Body of pancreas (tissue), 4 donors: ENCODE results near the gene SIM1. TPM values are rescaled to one million over a fixed set of nuclear protein-coding genes. Genes with fewer than 3 reads are reported as not detected.

Source experiments
- ATAC-seq: fragments of 150-250 bp; one replicate; pipeline ENCODE4 v1.9.1; 2016
- DNase-seq, 4 donors: peaks; one replicate each; pipeline ENCODE4 v3.0.0-alpha.2; 2019
- H3K27ac ChIP-seq, 4 donors: fragments of 200-600 bp; sonication (generic); 1 replicate in 3 of 4; 2 replicates in 1 of 4; pipeline versions ENCODE4 v1.5.1 to v1.6.1; 2016 to 2019; ENCODE audit warnings: mild to moderate bottlenecking in 1 of 4, mixed read lengths in 1 of 4, moderate library complexity in 1 of 4
- H3K27me3 ChIP-seq, 2 donors: fragments of 200-600 bp; sonication (generic); one replicate each; pipeline ENCODE4 v1.6.0; 2016; ENCODE audit warnings: mild to moderate bottlenecking in 1 of 2
- H3K36me3 ChIP-seq, 2 donors: fragments of 200-600 bp; sonication (generic); replicated peaks in 1 of 2; 2 replicates each; pipeline ENCODE4 v1.5.1; 2016; ENCODE audit warnings: low read depth in 2 of 2; ENCODE audit not compliant: insufficient read depth in 1 of 2
- H3K4me1 ChIP-seq: fragments of 200-600 bp; sonication (generic); one replicate; pipeline ENCODE4 v1.6.0; 2016
- H3K4me3 ChIP-seq, 2 donors: fragments of 200-600 bp; sonication (generic); 1 replicate in 1 of 2; 2 replicates in 1 of 2; pipeline ENCODE4 v1.5.1; 2016 to 2019
- H3K9me3 ChIP-seq, 3 donors: fragments of 200-600 bp; sonication (generic); 1 replicate in 2 of 3; 2 replicates in 1 of 3; pipeline ENCODE4 v1.5.1; 2016
- POLR2A ChIP-seq, 3 donors: fragments of 450-650 bp; IDR thresholded peaks; one replicate each; pipeline ENCODE4 v1.6.1; 2016; ENCODE audit warnings: antibody characterized with exemption in 3 of 3, mild to moderate bottlenecking in 2 of 3
- WGBS, 2 donors: methylation state at CpG; one replicate each; pipeline ENCODE4 v1.1.5; 2017; 5-methylcytosine and 5-hydroxymethylcytosine counted together
- intact Hi-C: fragments of 100-400 bp; cut with DNase I; formaldehyde crosslinking; loops from one replicate; pipeline ENCODE4 v1.15.1; 2023
- total RNA-seq, 2 donors: library from RNA; depleted of rRNA; stranded (reverse); fragments of >200 nt; gene quantifications; one replicate each; pipeline ENCODE4 v1.1.0, GENCODE V29; 2016
- TF ChIP-seq, protein P1 (sequence below), 7 experiments: fragments of 450-650 bp in 4 of 7; fragments of 200-600 bp in 3 of 7; sonication (generic) in 3 of 7; IDR thresholded peaks; one replicate each; pipeline ENCODE4 v1.5.1; 2016 to 2019; ENCODE audit warnings: antibody characterized with exemption in 7 of 7

Gene SIM1
- total RNA-seq, 2 donors from 2014 or later, result 3.6 to 6.9 TPM

DNA sequence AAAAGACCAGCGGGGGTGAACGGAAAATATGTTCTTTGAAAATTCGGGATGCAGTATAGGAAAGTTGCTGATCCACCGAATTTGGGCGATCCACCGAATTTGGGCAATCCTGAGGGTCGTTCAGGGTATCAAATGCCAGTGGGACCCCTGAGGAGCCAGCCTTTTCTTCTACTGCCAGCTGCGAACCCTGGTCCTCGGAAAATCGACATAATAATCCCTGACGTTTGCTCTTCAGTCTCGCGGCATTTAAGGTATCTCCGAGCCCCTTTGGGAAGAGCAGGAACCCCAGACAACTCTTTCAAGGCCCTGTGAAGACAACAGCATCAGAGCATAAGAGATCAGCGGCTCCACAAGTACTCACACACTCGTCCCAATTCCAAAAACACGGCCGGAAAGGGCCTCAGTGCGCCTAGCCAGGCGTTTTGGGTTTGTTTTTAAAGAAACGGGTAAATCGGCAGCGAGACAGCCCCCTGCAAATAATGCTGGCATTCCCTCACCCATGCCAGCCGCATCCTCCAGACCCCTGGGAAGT, 1.0 kb downstream of the SIM1 start:
- Histone ChIP-seq H3K27me3 (peaks cover 0 to 31% of the 10 kb centered on the region in 2 donors), H3K9me3 (no peaks in the 10 kb centered on the region), H3K36me3 (no peaks in the 10 kb centered on the region), H3K4me1 (peaks cover 16% of the 10 kb centered on the region), H3K4me3 (peak overlapping the region in 1 of 2 donors; percentile 31), H3K27ac (peak overlapping the region; percentile 48 to 84 (median 78))
- DNase-seq (no peak), ATAC-seq (no peak)
- whole genome bisulfite sequencing, 2 donors, result 10 to 13% methylated on average over 21 to 24 of the region's 24 CpGs
- intact Hi-C loops, result no loop called here
- TF ChIP-seq, protein P1, sequence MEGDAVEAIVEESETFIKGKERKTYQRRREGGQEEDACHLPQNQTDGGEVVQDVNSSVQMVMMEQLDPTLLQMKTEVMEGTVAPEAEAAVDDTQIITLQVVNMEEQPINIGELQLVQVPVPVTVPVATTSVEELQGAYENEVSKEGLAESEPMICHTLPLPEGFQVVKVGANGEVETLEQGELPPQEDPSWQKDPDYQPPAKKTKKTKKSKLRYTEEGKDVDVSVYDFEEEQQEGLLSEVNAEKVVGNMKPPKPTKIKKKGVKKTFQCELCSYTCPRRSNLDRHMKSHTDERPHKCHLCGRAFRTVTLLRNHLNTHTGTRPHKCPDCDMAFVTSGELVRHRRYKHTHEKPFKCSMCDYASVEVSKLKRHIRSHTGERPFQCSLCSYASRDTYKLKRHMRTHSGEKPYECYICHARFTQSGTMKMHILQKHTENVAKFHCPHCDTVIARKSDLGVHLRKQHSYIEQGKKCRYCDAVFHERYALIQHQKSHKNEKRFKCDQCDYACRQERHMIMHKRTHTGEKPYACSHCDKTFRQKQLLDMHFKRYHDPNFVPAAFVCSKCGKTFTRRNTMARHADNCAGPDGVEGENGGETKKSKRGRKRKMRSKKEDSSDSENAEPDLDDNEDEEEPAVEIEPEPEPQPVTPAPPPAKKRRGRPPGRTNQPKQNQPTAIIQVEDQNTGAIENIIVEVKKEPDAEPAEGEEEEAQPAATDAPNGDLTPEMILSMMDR (IDR thresholded peaks at IDR 0.05), result no peak
- TF ChIP-seq POLR2A (IDR thresholded peaks at IDR 0.05), result no peak

DNA sequence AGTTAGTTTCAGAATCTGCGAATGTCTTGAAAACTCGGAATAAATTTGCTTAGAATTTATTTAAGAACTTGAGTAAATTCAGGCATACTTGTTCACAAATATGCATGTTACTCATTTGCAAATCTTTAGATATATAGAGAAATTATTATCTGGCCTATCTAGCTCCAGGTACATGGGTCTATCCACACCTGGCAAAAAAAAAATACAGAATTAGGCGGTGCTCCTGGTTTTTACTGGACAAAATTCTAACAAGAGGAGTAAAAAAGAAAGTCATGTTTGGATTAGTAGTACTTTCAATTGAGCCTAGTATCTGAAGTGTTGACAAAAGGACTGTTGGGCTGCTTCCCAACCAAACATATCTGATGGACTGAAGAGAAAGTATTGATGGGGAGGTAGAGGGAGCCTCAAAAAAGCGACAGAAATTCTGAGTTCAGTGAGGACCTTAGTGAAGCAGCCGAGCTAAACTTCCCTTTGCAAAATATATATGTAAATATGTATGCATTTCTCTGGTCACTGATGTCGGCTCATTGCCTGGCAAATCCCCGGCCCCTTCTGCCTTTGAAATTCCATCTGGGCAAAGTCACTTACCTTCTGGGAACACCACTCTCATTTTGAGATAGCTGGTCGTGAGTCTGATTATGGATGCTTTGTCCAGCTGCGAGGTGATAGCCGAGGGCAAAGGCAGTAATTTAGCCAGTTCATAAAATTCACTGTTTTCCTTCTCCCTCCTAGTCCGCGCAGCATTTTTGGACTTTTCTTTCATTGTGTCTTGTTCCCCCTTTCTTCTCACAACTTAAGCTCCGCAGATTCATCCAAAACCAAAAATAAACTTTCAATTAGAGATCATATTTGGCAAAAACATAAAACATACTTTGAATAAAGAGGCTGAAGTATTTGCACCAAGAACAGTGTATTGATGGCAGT, 1.8 kb downstream of the SIM1 start:
- DNase-seq (no peak), ATAC-seq (no peak)
- 22 to 30% methylated on average over 13 of the region's 13 CpGs for WGBS, 2 donors
- Histone ChIP-seq H3K27me3 (peaks cover 0 to 38% of the 10 kb centered on the region in 2 donors), H3K36me3 (no peaks in the 10 kb centered on the region), H3K9me3 (no peaks in the 10 kb centered on the region), H3K27ac (peak overlapping the region; percentile 48 to 93 (median 81)), H3K4me1 (peaks cover 16% of the 10 kb centered on the region), H3K4me3 (peak overlapping the region in 1 of 2 donors; percentile 31)
- TF ChIP-seq POLR2A (IDR thresholded peaks at IDR 0.05), result no peak
- TF ChIP-seq, protein P1 (IDR thresholded peaks at IDR 0.05), result no peak
- intact Hi-C loops, result no loop called here

DNA sequence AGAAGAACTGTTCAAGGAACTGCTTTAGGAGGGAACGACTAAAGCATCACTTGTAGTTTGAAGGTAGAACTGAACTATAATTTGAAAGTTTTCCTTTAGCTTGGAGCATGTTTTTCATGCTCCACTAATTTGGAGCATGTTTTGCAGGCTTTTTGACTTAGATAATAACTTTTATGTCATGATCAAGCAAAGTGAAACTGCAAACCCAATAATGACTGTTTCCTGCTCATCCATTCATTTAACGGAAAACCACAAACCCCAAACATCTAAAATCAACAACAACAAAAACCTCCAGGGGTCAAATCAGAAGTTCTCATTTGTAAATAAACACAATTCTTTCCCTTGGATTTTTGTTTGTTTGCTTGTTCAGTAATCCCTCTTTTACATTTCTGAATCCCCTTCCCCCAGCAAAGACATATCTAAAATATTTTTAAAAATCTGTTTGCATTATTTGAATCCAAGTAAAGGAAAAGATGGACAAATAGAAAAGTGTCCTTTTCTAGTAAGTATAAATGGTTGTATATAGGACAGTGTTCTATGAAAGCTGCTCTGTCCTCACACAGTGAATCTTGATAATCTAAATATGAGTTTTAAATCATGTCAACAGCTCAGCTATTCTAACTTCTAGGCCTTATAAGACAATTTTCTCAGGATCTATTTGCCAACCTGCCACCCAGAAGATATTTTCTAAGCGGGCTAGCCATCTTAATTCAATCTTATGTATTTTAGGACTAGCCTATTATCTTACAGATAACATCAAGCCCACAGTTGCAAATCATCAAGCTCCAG, 2.6 kb downstream of the SIM1 start:
- no peaks in the 10 kb centered on the region for H3K9me3 ChIP-seq
- intact Hi-C loops, result no loop called here
- H3K4me1 ChIP-seq, result peaks cover 23% of the 10 kb centered on the region
- DNase-seq (no peak), ATAC-seq (no peak)
- H3K27me3 ChIP-seq, result peaks cover 0 to 38% of the 10 kb centered on the region in 2 donors
- TF ChIP-seq POLR2A (IDR thresholded peaks at IDR 0.05), result no peak
- WGBS, 2 donors, result 28 to 34% methylated on average over 3 of the region's 3 CpGs
- H3K36me3 ChIP-seq, result no peaks in the 10 kb centered on the region
- peak overlapping the region in 3 of 4 donors; percentile 60 to 93 (median 78) for H3K27ac ChIP-seq
- H3K4me3 ChIP-seq, result peak overlapping the region in 1 of 2 donors; percentile 18

DNA sequence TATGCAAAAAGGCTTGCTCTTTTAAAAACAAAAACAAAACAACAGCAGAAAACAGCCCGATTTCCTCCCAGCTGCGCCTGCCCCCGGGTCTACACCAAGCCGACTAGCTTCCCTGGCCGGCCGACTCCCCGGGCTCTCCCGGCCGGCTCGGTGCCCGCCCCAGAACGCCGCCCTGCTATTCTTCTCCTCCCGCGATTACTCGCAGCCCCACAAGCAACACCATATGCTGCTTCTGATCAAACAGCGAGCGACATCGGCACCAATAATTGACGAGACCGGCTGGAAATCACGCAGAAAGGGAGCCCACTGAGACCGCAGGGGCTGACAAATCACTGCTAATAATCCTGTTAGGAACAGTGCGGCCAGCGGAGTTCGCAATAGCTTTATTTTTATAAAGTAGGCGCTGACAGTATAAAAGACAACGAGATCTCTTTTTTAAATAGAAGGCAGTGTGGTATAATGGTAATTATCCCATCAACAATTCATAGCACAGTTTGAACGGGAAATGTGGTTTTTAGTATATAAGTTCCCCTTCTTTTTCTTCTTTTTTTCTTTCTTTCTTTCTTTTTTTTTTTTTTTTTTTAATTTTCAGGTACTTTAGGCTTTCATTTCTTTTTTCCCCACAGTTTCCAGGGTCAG, 3.3 kb downstream of the SIM1 start:
- Histone ChIP-seq H3K36me3 (no peaks in the 10 kb centered on the region), H3K27me3 (peaks cover 0 to 38% of the 10 kb centered on the region in 2 donors), H3K4me3 (no peak overlapping the region), H3K4me1 (peaks cover 29% of the 10 kb centered on the region), H3K9me3 (no peaks in the 10 kb centered on the region), H3K27ac (peak overlapping the region in 3 of 4 donors; percentile 60 to 93 (median 78))
- TF ChIP-seq, protein P1 (IDR thresholded peaks at IDR 0.05), result no peak
- TF ChIP-seq POLR2A (IDR thresholded peaks at IDR 0.05), result no peak
- ATAC-seq (no peak), DNase-seq (peak in 1 of 4 donors; percentile 42)
- intact Hi-C loops, result no loop called here
- 4 to 8% methylated on average over 29 of the region's 29 CpGs for WGBS, 2 donors
